ENCODE results near the gene COL18A1. TPM values are rescaled to one million over a fixed set of nuclear protein-coding genes. Genes with fewer than 3 reads are reported as not detected.

The COL18A1 gene
- total and polyA plus RNA-seq, 11 donors = 31.7 to 109 (median 59.0) TPM

- Histone ChIP-seq H3K4me1 (peaks cover 0 to 78% (median 56%) of the 10 kb centered on the region in 12 donors), H3K36me3 (no peaks in the 10 kb centered on the region), H3K27ac (peak overlapping the region; percentile 76 to 97 (median 88)), H3K4me3 (no peak overlapping the region), H3K27me3 (peaks cover 0 to 5% (median 0%) of the 10 kb centered on the region in 9 donors), H3K9me3 (no peaks in the 10 kb centered on the region)
- DNase-seq (peak; percentile 74 to 92 (median 78)), ATAC-seq (peak; percentile 85 to 89 (median 87))
- no peak for TF ChIP-seq POLR2A (IDR thresholded peaks at IDR 0.05)
- TF ChIP-seq CTCF (IDR thresholded peaks at IDR 0.05) = no peak
- WGBS, 4 donors = 45 to 63% (median 54%) methylated on average over 28 to 31 of the region's 31 CpGs
- intact Hi-C loops (cut with DNase I) = no loop called here
Observed at GRCh38 chr21:45410865-45411809, 6.2 kb downstream of the COL18A1 start.

- DNase-seq (peak in 1 of 5 donors; percentile 52), ATAC-seq (no peak)
- intact Hi-C loops (cut with DNase I) = no loop called here
- Histone ChIP-seq H3K36me3 (no peaks in the 10 kb centered on the region), H3K27me3 (no peaks in the 10 kb centered on the region), H3K27ac (peak overlapping the region in 9 of 12 donors; percentile 76 to 97 (median 92)), H3K9me3 (no peaks in the 10 kb centered on the region), H3K4me1 (peaks cover 0 to 78% (median 51%) of the 10 kb centered on the region in 12 donors), H3K4me3 (no peak overlapping the region)
- TF ChIP-seq CTCF (IDR thresholded peaks at IDR 0.05) = no peak
- WGBS, 4 donors = 54 to 72% (median 61%) methylated on average over 15 to 18 of the region's 18 CpGs
Observed at GRCh38 chr21:45411810-45412206, 6.8 kb downstream of the COL18A1 start.

GRCh38 chr21:45412491-45412890 lies 7.5 kb downstream of the COL18A1 start:
- H3K27ac ChIP-seq = peak overlapping the region in 5 of 12 donors; percentile 19 to 97 (median 84)

More at GRCh38 chr21:45412491-45412890, 7.5 kb downstream of the COL18A1 start:
- intact Hi-C loops (cut with DNase I) = no loop called here
- Histone ChIP-seq H3K4me3 (no peak overlapping the region), H3K27me3 (no peaks in the 10 kb centered on the region), H3K9me3 (no peaks in the 10 kb centered on the region), H3K36me3 (no peaks in the 10 kb centered on the region), H3K4me1 (peaks cover 0 to 78% (median 47%) of the 10 kb centered on the region in 12 donors)
- ATAC-seq (no peak), DNase-seq (peak in 2 of 5 donors; percentile 6 to 10)
- TF ChIP-seq CTCF (IDR thresholded peaks at IDR 0.05) (no peak), POLR2A (IDR thresholded peaks at IDR 0.05) (no peak)
- 88 to 90% (median 90%) methylated on average over 5 to 7 of the region's 7 CpGs for WGBS, 4 donors
